NT2/D1 (cell line): ENCODE results near the gene CPE.

Experiments used
- SUZ12 ChIP-seq: IDR thresholded peaks from 2 replicates; pipeline ENCODE4 v1.6.1; 2011; ENCODE audit not compliant: insufficient read length, insufficient read depth; ENCODE audit errors: extremely low read depth
- YY1 ChIP-seq: IDR thresholded peaks from 2 replicates; pipeline ENCODE4 v1.6.1; 2011; ENCODE audit not compliant: insufficient read length, insufficient read depth

DNA sequence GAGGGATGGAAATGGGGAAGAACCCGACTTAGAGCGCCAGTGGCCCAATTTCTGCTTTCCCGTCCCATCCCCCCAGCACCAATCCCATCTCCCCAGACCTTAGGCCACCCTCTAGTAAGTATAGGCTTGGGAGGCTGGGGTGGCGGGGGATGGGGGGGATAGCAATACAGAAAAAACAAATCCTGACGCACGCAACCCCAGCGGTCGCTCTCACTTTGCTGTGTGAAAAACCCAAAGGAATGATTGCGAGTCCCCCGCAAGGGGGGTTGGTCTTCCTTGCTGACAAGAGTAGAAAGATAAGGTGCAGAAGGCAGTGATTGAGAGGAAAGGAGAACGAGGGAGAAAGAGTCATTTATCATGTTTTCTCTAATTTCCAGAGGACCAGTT, 863 bp downstream of the CPE start:
- no peak for TF ChIP-seq SUZ12
- no peak for TF ChIP-seq YY1
